Neuronal stem cell (in vitro differentiated cells): ENCODE data around the gene ATP1A2.

Source experiments
- DNase-seq: peaks from one replicate; pipeline ENCODE4 v3.0.0-alpha.2; 2013; ENCODE audit warnings: low spot score
- H2AFZ ChIP-seq: one replicate; pipeline ENCODE4 v1.6.1; 2013; ENCODE audit warnings: mild to moderate bottlenecking, low read length, inconsistent platforms
- H2AK5ac ChIP-seq: 2 replicates; pipeline ENCODE4 v1.6.1; 2013; ENCODE audit warnings: low read depth, mild to moderate bottlenecking, inconsistent platforms, low read length, moderate library complexity, mixed read lengths
- H2BK120ac ChIP-seq: 2 replicates; pipeline ENCODE4 v1.6.1; 2013; ENCODE audit warnings: low read depth, mild to moderate bottlenecking, inconsistent platforms, low read length, moderate library complexity, mixed read lengths
- H2BK12ac ChIP-seq: one replicate; pipeline ENCODE4 v1.6.1; 2013; ENCODE audit warnings: low read length, inconsistent platforms
- H2BK15ac ChIP-seq: 2 replicates; pipeline ENCODE4 v1.6.1; 2013; ENCODE audit warnings: mild to moderate bottlenecking, low read length, inconsistent platforms, mixed read lengths
- H2BK5ac ChIP-seq: one replicate; pipeline ENCODE4 v1.6.1; 2013; ENCODE audit warnings: inconsistent platforms, mild to moderate bottlenecking, low read length, moderate library complexity
- H3K14ac ChIP-seq: one replicate; pipeline ENCODE4 v1.6.1; 2013; ENCODE audit warnings: low read length, inconsistent platforms
- H3K18ac ChIP-seq: 2 replicates; pipeline ENCODE4 v1.6.1; 2013; ENCODE audit warnings: low read length, inconsistent platforms
- H3K23ac ChIP-seq: 2 replicates; pipeline ENCODE4 v1.6.1; 2013; ENCODE audit warnings: low read depth, mild to moderate bottlenecking, mixed read lengths, low read length, inconsistent platforms; ENCODE audit not compliant: poor library complexity
- H3K27ac ChIP-seq: replicated peaks from 3 replicates; pipeline ENCODE4 v1.5.1; 2013; ENCODE audit warnings: low read length, inconsistent platforms
- H3K27me3 ChIP-seq, 3 experiments: 2 replicates each; pipeline ENCODE4 v1.6.1; 2013; ENCODE audit warnings: low read length in 3 of 3, mild to moderate bottlenecking in 2 of 3, inconsistent platforms in 1 of 3, low read depth in 1 of 3, mixed read lengths in 1 of 3, moderate library complexity in 1 of 3; ENCODE audit not compliant: control insufficient read depth in 3 of 3, insufficient read depth in 3 of 3
- H3K36me3 ChIP-seq, 2 donors: replicated peaks in 1 of 2; 2 replicates each; pipeline ENCODE4 v1.6.1; 2013; ENCODE audit warnings: low read length in 2 of 2; ENCODE audit not compliant: control insufficient read depth in 2 of 2, insufficient read depth in 2 of 2
- H3K4ac ChIP-seq: 2 replicates; pipeline ENCODE4 v1.6.1; 2013; ENCODE audit warnings: inconsistent platforms, mild to moderate bottlenecking, low read length, moderate library complexity
- H3K4me1 ChIP-seq, 2 donors: 1 replicate in 1 of 2; 2 replicates in 1 of 2; pipeline ENCODE4 v1.6.1; 2013; ENCODE audit warnings: low read length in 2 of 2, low read depth in 1 of 2; ENCODE audit not compliant: control insufficient read depth in 2 of 2, insufficient read depth in 1 of 2
- H3K4me2 ChIP-seq: one replicate; pipeline ENCODE4 v1.6.1; 2013; ENCODE audit warnings: mild to moderate bottlenecking, low read length, inconsistent platforms; ENCODE audit not compliant: insufficient read depth, poor library complexity, severe bottlenecking
- H3K4me3 ChIP-seq, 2 donors: 2 replicates each; pipeline ENCODE4 v1.5.1; 2013; ENCODE audit warnings: low read length in 2 of 2, mild to moderate bottlenecking in 2 of 2, inconsistent platforms in 1 of 2, moderate library complexity in 1 of 2
- H3K79me1 ChIP-seq: one replicate; pipeline ENCODE4 v1.6.1; 2013; ENCODE audit warnings: low read depth, mild to moderate bottlenecking, inconsistent platforms, low read length, moderate library complexity
- H3K9ac ChIP-seq: one replicate; pipeline ENCODE4 v1.6.1; 2013; ENCODE audit warnings: mild to moderate bottlenecking, low read depth, low read length, inconsistent platforms; ENCODE audit not compliant: poor library complexity
- H3K9me3 ChIP-seq, 2 donors: replicated peaks in 1 of 2; 2 replicates each; pipeline versions ENCODE3 to v1.6.1; 2013; ENCODE audit warnings: low read length in 2 of 2, mild to moderate bottlenecking in 2 of 2, inconsistent platforms in 1 of 2, low read depth in 1 of 2, mixed read lengths in 1 of 2, moderate library complexity in 1 of 2; ENCODE audit not compliant: control insufficient read depth in 2 of 2, insufficient read depth in 1 of 2
- H4K8ac ChIP-seq: one replicate; pipeline ENCODE4 v1.6.1; 2013; ENCODE audit warnings: low read depth, mild to moderate bottlenecking, inconsistent platforms, low read length, moderate library complexity
- H4K91ac ChIP-seq: one replicate; pipeline ENCODE4 v1.6.1; 2013; ENCODE audit warnings: low read length, low read depth, mild to moderate bottlenecking, inconsistent platforms; ENCODE audit not compliant: poor library complexity
- WGBS, 2 donors: extraction: QIAGEN DNeasy Blood & Tissue Kit; methylation state at CpG; one replicate each; pipeline ENCODE4 v1.1.7; 2013; ENCODE audit warnings: missing lambda C conversion rate in 2 of 2, mixed read lengths in 1 of 2; ENCODE audit not compliant: insufficient read length in 2 of 2, insufficient replicate concordance in 1 of 2; ENCODE audit errors: extremely low coverage in 2 of 2; 5-methylcytosine and 5-hydroxymethylcytosine counted together

The ATP1A2 gene

DNA sequence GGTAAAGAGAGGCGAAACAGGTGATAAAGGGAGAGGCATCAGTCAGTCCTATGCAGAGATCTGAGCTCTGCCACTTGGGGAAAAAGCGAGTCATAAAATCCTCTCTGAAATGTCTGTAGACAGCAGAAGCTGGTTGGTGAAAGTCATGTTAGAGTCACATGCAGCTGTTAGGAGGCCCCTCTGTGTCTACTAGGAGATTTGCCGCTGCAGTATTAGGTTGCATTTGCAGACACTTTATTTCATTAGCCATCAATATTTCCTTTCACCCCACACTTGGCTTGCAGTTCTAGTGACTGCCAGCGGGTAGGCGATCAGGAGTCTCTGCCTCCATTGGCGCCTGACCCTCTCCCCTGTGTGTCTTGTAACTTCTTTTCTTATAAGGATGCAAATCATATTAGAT lies 52.0 kb downstream of the ATP1A2 start:
- Histone ChIP-seq H2BK12ac (no peak overlapping the region), H3K4me1 (peaks cover 11 to 36% of the 10 kb centered on the region in 2 donors), H2AFZ (no peak overlapping the region), H3K18ac (no peak overlapping the region), H3K36me3 (no peaks in the 10 kb centered on the region), H2AK5ac (no peak overlapping the region), H3K27me3 (no peaks in the 10 kb centered on the region), H2BK120ac (no peak overlapping the region), H4K8ac (no peak overlapping the region), H3K4ac (no peak overlapping the region), H4K91ac (no peak overlapping the region), H3K9me3 (peaks cover 0 to 7% of the 10 kb centered on the region in 2 donors), H2BK15ac (no peak overlapping the region), H3K4me2 (no peak overlapping the region), H3K23ac (no peak overlapping the region), H2BK5ac (no peak overlapping the region), H3K79me1 (no peaks in the 10 kb centered on the region), H3K4me3 (no peak overlapping the region), H3K27ac (no peak overlapping the region), H3K14ac (no peak overlapping the region), H3K9ac (no peak overlapping the region)
- no CpG with 5 or more reads among the region's 6 CpGs for WGBS, 2 donors
- DNase-seq = no peak

DNA sequence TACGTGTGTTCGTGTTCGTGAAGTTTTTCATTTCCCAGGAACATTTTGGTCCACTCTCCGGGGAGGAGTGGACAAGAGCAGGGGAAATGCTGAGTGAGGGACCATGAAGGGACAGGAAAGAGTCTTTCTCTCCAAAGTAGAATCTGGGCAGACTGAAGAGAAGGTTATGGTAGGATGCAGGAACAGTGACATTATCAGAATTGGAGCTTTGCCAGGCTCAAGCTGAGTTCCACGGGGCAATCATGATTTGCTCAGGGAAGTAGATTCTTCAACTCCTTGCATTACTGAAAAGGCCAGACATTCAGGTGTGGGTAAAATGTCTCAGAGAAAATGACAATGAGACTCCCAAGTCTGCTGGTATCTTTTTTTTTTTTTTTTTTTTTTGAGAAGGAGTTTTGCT lies 52.5 kb downstream of the ATP1A2 start:
- no CpG with 5 or more reads among the region's 5 CpGs for WGBS, 2 donors
- Histone ChIP-seq H3K9me3 (peaks cover 0 to 7% of the 10 kb centered on the region in 2 donors), H3K27ac (no peak overlapping the region), H3K36me3 (no peaks in the 10 kb centered on the region), H3K4me3 (no peak overlapping the region), H2BK15ac (no peak overlapping the region), H3K18ac (no peak overlapping the region), H3K23ac (no peak overlapping the region), H3K9ac (no peak overlapping the region), H3K4me1 (peaks cover 11 to 39% of the 10 kb centered on the region in 2 donors), H3K14ac (no peak overlapping the region), H3K27me3 (no peaks in the 10 kb centered on the region), H2BK5ac (no peak overlapping the region), H2AK5ac (no peak overlapping the region), H3K79me1 (no peaks in the 10 kb centered on the region), H3K4me2 (no peak overlapping the region), H2BK12ac (no peak overlapping the region), H2AFZ (no peak overlapping the region), H4K8ac (no peak overlapping the region), H2BK120ac (no peak overlapping the region), H3K4ac (no peak overlapping the region), H4K91ac (no peak overlapping the region)
- no peak for DNase-seq

- Histone ChIP-seq H3K27me3 (no peaks in the 10 kb centered on the region), H3K36me3 (no peaks in the 10 kb centered on the region)
Measured at GRCh38 chr1:160168609-160169369, 53.2 kb downstream of the ATP1A2 start.

DNA sequence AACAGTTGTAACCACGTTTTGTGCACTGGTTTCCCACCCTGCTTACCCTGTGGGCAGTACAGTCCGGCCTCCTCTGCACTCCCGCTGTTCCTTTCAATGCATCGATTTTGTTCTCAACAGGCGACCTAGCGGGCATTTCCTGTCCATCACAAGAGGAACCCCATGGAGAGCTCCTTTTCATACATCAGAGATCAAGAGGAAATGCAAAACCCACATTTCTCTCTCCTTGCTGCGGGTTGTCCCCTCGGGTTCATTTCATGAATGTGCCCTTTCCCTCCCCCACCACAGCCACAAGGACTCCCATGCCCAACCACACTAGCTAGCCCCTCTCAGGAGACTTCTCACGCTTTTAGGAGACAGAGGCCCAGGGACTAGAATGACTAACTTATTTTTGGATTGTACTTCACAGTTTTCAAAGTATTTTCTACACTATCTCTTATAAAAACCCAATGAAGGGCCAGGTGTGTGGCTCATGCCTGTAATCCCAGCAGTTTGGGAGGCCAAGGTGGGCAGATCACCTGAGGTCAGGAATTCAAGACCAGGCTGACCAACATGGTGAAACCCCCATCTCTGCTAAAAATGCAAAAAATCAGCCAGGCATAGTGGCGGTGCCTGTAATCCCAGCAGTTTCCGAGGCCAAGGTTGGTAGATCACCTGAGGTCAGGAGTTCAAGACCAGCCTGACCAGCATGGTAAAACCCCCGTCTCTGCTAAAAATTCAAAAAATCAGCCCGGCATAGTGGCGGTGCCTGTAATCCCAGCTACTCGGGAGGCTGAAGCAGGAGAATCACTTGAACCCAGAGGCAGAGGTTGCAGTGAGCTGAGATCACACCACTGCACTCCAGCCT lies 54.2 kb downstream of the ATP1A2 start:
- H3K27ac ChIP-seq = peak overlapping the region; percentile 51

More at GRCh38 chr1:160168609-160169369, 53.2 kb downstream of the ATP1A2 start:
- Histone ChIP-seq H2BK5ac (no peak overlapping the region), H2AFZ (peak overlapping the region; percentile 47), H3K4me3 (peak overlapping the region in 1 of 2 donors; percentile 10), H3K4me2 (no peak overlapping the region), H3K4ac (no peak overlapping the region), H3K27ac (peak overlapping the region; percentile 3), H3K23ac (no peak overlapping the region), H4K8ac (no peak overlapping the region), H3K9me3 (peaks cover 0 to 7% of the 10 kb centered on the region in 2 donors), H3K79me1 (no peaks in the 10 kb centered on the region), H2BK120ac (no peak overlapping the region), H3K9ac (no peak overlapping the region), H2AK5ac (no peak overlapping the region), H3K14ac (no peak overlapping the region), H4K91ac (no peak overlapping the region), H3K4me1 (peaks cover 11 to 39% of the 10 kb centered on the region in 2 donors), H2BK12ac (no peak overlapping the region), H3K18ac (no peak overlapping the region), H2BK15ac (no peak overlapping the region)
- peak; percentile 32 for DNase-seq
- no CpG with 5 or more reads among the region's 13 CpGs for WGBS, 2 donors

More for the DNA sequence above, 54.2 kb downstream of the ATP1A2 start:
- Histone ChIP-seq H3K9me3 (no peaks in the 10 kb centered on the region), H2BK12ac (no peak overlapping the region), H3K27me3 (no peaks in the 10 kb centered on the region), H2BK15ac (no peak overlapping the region), H3K4me2 (peak overlapping the region; percentile 30), H3K4me1 (peaks cover 11 to 39% of the 10 kb centered on the region in 2 donors), H2AK5ac (no peak overlapping the region), H4K91ac (no peak overlapping the region), H3K79me1 (no peaks in the 10 kb centered on the region), H3K23ac (no peak overlapping the region), H4K8ac (no peak overlapping the region), H3K4me3 (no peak overlapping the region), H2BK5ac (no peak overlapping the region), H3K4ac (no peak overlapping the region), H3K18ac (no peak overlapping the region), H3K9ac (no peak overlapping the region), H2AFZ (no peak overlapping the region), H3K14ac (no peak overlapping the region), H3K36me3 (no peaks in the 10 kb centered on the region), H2BK120ac (no peak overlapping the region)
- peak; percentile 67 for DNase-seq
- no CpG with 5 or more reads among the region's 15 CpGs for WGBS, 2 donors
